Tibial nerve (tissue), 4 donors: ENCODE measurements around the gene BCAS3. TPM values are rescaled to one million over a fixed set of nuclear protein-coding genes. Genes with fewer than 3 reads are reported as not detected.

Source experiments
- DNase-seq, 2 donors: peaks; one replicate each; pipeline ENCODE4 v3.0.0-alpha.2; 2019; ENCODE audit warnings: low spot score in 2 of 2
- H3K27ac ChIP-seq, 4 donors: fragments of 200-600 bp; sonication (generic) in 3 of 4; one replicate each; pipeline ENCODE4 v1.5.1; 2017 to 2019; ENCODE audit warnings: mild to moderate bottlenecking in 1 of 4
- H3K27me3 ChIP-seq, 2 donors: fragments of 200-600 bp; sonication (generic) in 1 of 2; one replicate each; pipeline versions ENCODE4 v1.5.1 to v1.6.0; 2017 to 2019
- H3K36me3 ChIP-seq, 3 donors: fragments of 200-600 bp; sonication (generic); one replicate each; pipeline ENCODE4 v1.5.1; 2018 to 2019
- H3K4me1 ChIP-seq, 4 donors: fragments of 200-600 bp; sonication (generic) in 3 of 4; one replicate each; pipeline ENCODE4 v1.5.1; 2017 to 2019
- H3K4me3 ChIP-seq, 4 donors: fragments of 200-600 bp; sonication (generic) in 3 of 4; one replicate each; pipeline ENCODE4 v1.5.1; 2017 to 2019; ENCODE audit warnings: mild to moderate bottlenecking in 1 of 4, moderate library complexity in 1 of 4
- H3K9me3 ChIP-seq, 4 donors: fragments of 200-600 bp; sonication (generic) in 3 of 4; one replicate each; pipeline ENCODE4 v1.5.1; 2017 to 2019
- EP300 ChIP-seq, 2 donors: sonication (generic); formaldehyde crosslinking; IDR thresholded peaks; one replicate each; pipeline ENCODE4 v1.6.1; 2017; ENCODE audit warnings: antibody characterized with exemption in 2 of 2, mild to moderate bottlenecking in 1 of 2
- POLR2A ChIP-seq, 2 donors: fragments of 450-650 bp; IDR thresholded peaks; one replicate each; pipeline ENCODE4 v1.6.1; 2017; ENCODE audit warnings: antibody characterized with exemption in 2 of 2, mild to moderate bottlenecking in 2 of 2, moderate library complexity in 2 of 2
- WGBS, 2 donors: methylation state at CpG; one replicate each; pipeline ENCODE4 v1.1.5; 2018; 5-methylcytosine and 5-hydroxymethylcytosine counted together
- total RNA-seq, 4 donors: library from RNA; depleted of rRNA; stranded (reverse); fragments of >200 nt; gene quantifications; one replicate each; pipeline ENCODE4 v1.1.0, GENCODE V29; 2016
- TF ChIP-seq, protein P1 (sequence below), 5 experiments: fragments of 200-600 bp in 3 of 5; fragments of 450-650 bp in 2 of 5; sonication (generic) in 3 of 5; IDR thresholded peaks; one replicate each; pipeline ENCODE4 v1.5.1; 2016 to 2019; ENCODE audit warnings: antibody characterized with exemption in 5 of 5, mild to moderate bottlenecking in 3 of 5, moderate library complexity in 2 of 5

BCAS3 gene
- 10 to 100 TPM; 26.4 to 48.1 (median 44.8) TPM for total RNA-seq

DNA sequence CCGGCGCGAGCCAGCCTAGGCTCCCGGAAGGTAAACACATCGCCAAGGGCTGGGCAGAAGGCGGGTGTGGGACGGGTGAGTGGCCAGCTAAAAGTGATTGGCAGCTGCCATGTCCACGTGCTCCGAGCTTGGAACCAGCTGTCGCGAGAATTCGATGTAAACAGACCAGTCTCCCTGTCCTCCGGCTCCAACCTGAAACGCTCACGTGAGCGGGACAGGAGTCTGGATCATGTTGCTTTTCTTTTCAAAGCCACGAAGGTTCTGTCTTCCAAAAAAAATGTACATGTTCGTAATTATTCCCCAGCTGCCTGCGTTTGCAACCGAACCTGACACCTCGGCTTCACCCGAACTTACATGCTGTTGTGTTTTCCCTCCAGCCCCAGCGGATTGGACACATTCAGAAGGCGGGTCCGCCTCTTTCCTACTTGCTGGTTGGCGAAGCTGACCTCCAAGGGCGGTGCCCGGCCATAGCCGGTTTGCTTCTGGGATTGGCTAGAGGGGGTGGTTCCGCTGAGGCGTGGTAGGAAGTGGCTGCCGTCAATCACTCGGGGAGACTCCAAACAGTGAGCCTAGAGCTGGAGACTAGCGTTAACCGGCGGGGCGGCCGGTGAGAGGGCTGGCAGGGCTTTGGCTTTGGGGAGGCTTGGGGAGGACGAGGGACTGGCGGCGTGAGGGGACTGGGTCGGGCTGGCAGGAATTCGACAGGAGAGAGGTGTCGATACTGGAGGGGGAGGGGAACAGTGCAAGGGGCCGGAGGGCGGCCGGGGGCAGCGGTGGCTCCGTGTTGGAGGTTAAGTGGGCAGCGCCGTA lies at the start of gene BCAS3:
Gene BCAS3 (plus strand): TSS at position 544 of the 810 bp plus-strand sequence.
- Histone ChIP-seq H3K4me3 (peak within 1 kb of the TSS; percentile 70 to 82 (median 73)), H3K4me1 (peaks cover 0 to 15% (median 5%) of the 10 kb centered on the region in 4 donors), H3K27ac (peak within 1 kb of the TSS; percentile 63 to 90 (median 83)), H3K9me3 (no peaks in the 10 kb centered on the region), H3K27me3 (no peaks in the 10 kb centered on the region), H3K36me3 (peaks cover 0 to 22% (median 0%) of the 10 kb centered on the region in 3 donors)
- TF ChIP-seq EP300 (IDR thresholded peaks at IDR 0.05) (peak; percentile 80 to 83), POLR2A (IDR thresholded peaks at IDR 0.05) (peak; percentile 67 to 83)
- TF ChIP-seq, protein P1, sequence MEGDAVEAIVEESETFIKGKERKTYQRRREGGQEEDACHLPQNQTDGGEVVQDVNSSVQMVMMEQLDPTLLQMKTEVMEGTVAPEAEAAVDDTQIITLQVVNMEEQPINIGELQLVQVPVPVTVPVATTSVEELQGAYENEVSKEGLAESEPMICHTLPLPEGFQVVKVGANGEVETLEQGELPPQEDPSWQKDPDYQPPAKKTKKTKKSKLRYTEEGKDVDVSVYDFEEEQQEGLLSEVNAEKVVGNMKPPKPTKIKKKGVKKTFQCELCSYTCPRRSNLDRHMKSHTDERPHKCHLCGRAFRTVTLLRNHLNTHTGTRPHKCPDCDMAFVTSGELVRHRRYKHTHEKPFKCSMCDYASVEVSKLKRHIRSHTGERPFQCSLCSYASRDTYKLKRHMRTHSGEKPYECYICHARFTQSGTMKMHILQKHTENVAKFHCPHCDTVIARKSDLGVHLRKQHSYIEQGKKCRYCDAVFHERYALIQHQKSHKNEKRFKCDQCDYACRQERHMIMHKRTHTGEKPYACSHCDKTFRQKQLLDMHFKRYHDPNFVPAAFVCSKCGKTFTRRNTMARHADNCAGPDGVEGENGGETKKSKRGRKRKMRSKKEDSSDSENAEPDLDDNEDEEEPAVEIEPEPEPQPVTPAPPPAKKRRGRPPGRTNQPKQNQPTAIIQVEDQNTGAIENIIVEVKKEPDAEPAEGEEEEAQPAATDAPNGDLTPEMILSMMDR (IDR thresholded peaks at IDR 0.05) = peak in 1 of 5 experiments; percentile 27
- WGBS, 2 donors = 0% methylated on average over 51 of the region's 51 CpGs
- DNase-seq = peak; percentile 96 to 97

DNA sequence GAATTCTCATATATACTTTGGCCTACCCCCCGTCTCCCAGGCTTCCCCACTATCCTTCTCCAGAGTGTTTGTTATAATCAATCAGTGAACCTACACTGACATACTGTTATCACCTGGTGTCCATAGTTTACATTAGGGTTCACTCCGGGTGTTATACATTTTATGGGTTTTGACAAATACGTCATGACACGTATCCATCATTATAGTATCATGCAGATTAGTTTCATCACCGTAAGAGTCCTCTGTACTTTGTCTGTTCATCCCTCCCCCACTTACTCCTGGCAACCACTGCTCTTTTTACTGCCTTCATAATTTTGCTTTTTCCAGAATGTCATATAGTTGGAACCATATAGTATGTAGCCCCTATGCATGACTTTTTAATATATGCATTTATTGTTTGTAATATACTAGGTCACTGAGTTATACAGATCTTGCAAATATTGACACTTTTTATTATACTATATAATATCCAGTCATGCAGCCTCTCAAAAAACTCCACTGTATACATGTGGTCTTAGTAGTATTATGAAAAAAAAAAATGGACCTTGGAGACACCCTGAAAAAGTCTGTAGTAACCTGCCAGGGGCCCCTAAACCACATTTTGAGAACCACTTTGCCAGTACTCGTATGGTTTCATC lies 49.3 kb upstream of the BCAS3 start:
- H3K4me3 ChIP-seq = no peak overlapping the region
- no peak for DNase-seq
- H3K27me3 ChIP-seq = no peaks in the 10 kb centered on the region
- WGBS, 2 donors = 90 to 92% methylated on average over 6 of the region's 6 CpGs
- peaks cover 0 to 24% (median 0%) of the 10 kb centered on the region in 3 donors for H3K36me3 ChIP-seq
- H3K27ac ChIP-seq = no peak overlapping the region
- no peaks in the 10 kb centered on the region for H3K9me3 ChIP-seq
- peaks cover 0 to 9% (median 0%) of the 10 kb centered on the region in 4 donors for H3K4me1 ChIP-seq
- TF ChIP-seq POLR2A (IDR thresholded peaks at IDR 0.05) = no peak
- TF ChIP-seq, protein P1 (IDR thresholded peaks at IDR 0.05) = no peak
- TF ChIP-seq EP300 (IDR thresholded peaks at IDR 0.05) = no peak

DNA sequence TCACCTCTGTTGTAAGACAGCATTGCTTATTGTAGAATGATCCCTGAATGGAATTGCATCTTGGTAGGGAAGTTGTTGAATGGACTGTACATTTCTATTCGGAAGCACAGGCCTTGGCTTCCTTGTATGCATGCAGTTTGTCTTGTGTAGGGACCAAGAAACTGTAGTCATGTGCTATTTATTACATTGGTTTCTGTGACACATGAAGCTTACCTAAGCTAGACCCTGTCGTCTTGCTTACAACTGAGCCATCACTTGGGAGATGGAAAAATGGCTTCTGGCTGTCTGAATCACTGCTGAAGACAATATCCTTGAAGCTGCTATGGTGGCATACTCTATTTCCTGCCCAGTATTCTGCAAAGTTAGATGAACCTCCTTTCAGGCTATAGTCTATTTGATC lies 48.5 kb upstream of the BCAS3 start:
- no peak overlapping the region for H3K4me3 ChIP-seq
- no peak for DNase-seq
- TF ChIP-seq POLR2A (IDR thresholded peaks at IDR 0.05) (no peak), EP300 (IDR thresholded peaks at IDR 0.05) (no peak)
- TF ChIP-seq, protein P1 (IDR thresholded peaks at IDR 0.05) = no peak
- H3K9me3 ChIP-seq = no peaks in the 10 kb centered on the region
- peaks cover 0 to 24% (median 0%) of the 10 kb centered on the region in 3 donors for H3K36me3 ChIP-seq
- no peak overlapping the region for H3K27ac ChIP-seq
- WGBS, 2 donors = 82 to 86% methylated on average over 2 of the region's 2 CpGs
- H3K4me1 ChIP-seq = peaks cover 0 to 9% (median 0%) of the 10 kb centered on the region in 4 donors
- no peaks in the 10 kb centered on the region for H3K27me3 ChIP-seq

DNA sequence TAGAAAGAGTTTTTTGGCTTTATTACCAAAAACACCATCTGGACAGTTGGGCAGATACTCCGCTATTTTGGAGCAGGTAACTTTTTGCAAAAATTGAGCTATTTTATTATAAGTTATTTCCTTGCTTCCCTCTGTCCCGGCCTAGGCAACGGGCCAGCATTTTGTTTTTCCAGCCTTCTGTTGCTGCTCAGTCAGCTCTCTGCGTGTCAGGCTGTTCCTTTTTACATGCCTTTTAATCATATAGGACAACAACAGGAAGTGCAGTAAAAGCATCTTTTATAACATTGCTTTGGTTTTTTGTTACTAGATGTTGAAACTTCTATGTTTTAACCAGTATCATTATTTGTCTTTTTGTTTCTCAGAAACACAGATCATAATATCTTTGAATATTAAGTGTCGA lies 47.3 kb upstream of the BCAS3 start:
- WGBS, 2 donors = 53 to 54% methylated on average over 5 of the region's 5 CpGs
- Histone ChIP-seq H3K4me3 (no peak overlapping the region), H3K27me3 (no peaks in the 10 kb centered on the region), H3K9me3 (no peaks in the 10 kb centered on the region), H3K36me3 (peaks cover 0 to 29% (median 2%) of the 10 kb centered on the region in 3 donors), H3K4me1 (peaks cover 0 to 9% (median 0%) of the 10 kb centered on the region in 4 donors), H3K27ac (peak overlapping the region in 1 of 4 donors; percentile 48)
- TF ChIP-seq EP300 (IDR thresholded peaks at IDR 0.05) = no peak
- TF ChIP-seq POLR2A (IDR thresholded peaks at IDR 0.05) = no peak
- TF ChIP-seq, protein P1 (IDR thresholded peaks at IDR 0.05) = no peak
- DNase-seq = peak in 1 of 2 donors; percentile 38

DNA sequence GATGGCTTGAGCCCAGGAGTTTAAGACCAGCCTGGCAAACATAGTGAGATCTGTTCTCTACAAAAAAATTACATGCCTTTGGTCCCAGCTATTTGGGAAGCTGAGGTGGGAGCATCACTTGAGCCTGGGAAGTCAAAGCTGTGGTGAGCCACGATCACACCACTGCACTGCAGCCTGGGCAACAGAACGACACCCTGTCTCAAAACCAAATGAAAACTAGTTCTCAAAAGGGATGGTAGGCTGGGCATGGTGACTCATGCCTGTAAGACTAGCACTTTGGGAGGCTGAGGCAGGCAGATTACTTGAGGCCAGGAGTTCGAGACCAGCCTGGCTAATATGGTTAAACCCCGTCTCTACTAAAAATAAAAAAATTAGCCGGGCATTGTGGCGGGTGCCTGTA lies 46.5 kb upstream of the BCAS3 start:
- WGBS, 2 donors = 95 to 97% methylated on average over 6 of the region's 6 CpGs
- DNase-seq = no peak
- Histone ChIP-seq H3K27me3 (no peaks in the 10 kb centered on the region), H3K4me3 (no peak overlapping the region), H3K4me1 (peaks cover 0 to 9% (median 0%) of the 10 kb centered on the region in 4 donors), H3K27ac (peak overlapping the region in 2 of 4 donors; percentile 25 to 48), H3K9me3 (no peaks in the 10 kb centered on the region), H3K36me3 (peaks cover 0 to 37% (median 7%) of the 10 kb centered on the region in 3 donors)
- TF ChIP-seq, protein P1 (IDR thresholded peaks at IDR 0.05) = no peak
- TF ChIP-seq EP300 (IDR thresholded peaks at IDR 0.05) (no peak), POLR2A (IDR thresholded peaks at IDR 0.05) (no peak)
